ENCODE data around the gene ULK4.

- TF ChIP-seq CTCF (conservative IDR thresholded peaks at IDR 0.05): no peak
- TF ChIP-seq EZH2 (IDR thresholded peaks at IDR 0.05; ENCODE audit: low read depth): no peak
Observed at GRCh38 chr3:41711651-41712050, 250.3 kb downstream of the ULK4 start.
